ENCODE measurements around the gene PHPT1. TPM values are rescaled to one million over a fixed set of nuclear protein-coding genes. Genes with fewer than 3 reads are reported as not detected.
A peak's percentile ranks its signal among the peaks of the same experiment; 100 is the strongest.

PHPT1 gene
- total and polyA plus RNA-seq, 2 experiments from 2014 or later: 86.2 to 437 TPM

GRCh38 chr9:136847826-136848392, 1.3 kb upstream of the PHPT1 start:
- Histone ChIP-seq H3K27me3 (ENCODE audit: insufficient read depth) (peaks cover 13% of the 10 kb centered on the region), H4K20me1 (replicated peaks; ENCODE audit: insufficient read depth) (0 out of 2 replicates have a peak, but pooled peaks cover 3% of the 10 kb centered on the region), H3K36me3 (ENCODE audit: insufficient read depth) (no peaks in the 10 kb centered on the region; the same call in 1 of the 2 replicates), H3K4me3 (peak overlapping the region; percentile 88), H2AFZ (no peak overlapping the region), H3K79me2 (replicated peaks; ENCODE audit: insufficient read depth) (no peaks in the 10 kb centered on the region), H3K4me1 (ENCODE audit: insufficient read depth) (peaks cover 4% of the 10 kb centered on the region; the same call in 1 of the 2 replicates), H3K4me2 (peak overlapping the region; percentile 89), H3K9me2 (ENCODE audit: insufficient read depth) (no peaks in the 10 kb centered on the region), H3K27ac (ENCODE audit: low read depth) (no peak overlapping the region), H3F3A (replicated peaks; ENCODE audit: low read depth) (0 out of 2 replicates have a peak, but pooled peaks cover 5% of the 10 kb centered on the region)
- peak; percentile 86 for DNase-seq (ENCODE audit: low spot score)
- peaks cover 34% of the 10 kb centered on the region for H3K27me3 Mint-ChIP-seq (ENCODE audit: insufficient read depth, low read depth, poor library complexity)
- H3K4me3 Mint-ChIP-seq: peak overlapping the region; percentile 93
- H3K9me3 Mint-ChIP-seq: no peaks in the 10 kb centered on the region
- H3K27ac Mint-ChIP-seq: peak overlapping the region; percentile 88
- peaks cover 2% of the 10 kb centered on the region; the same call in 2 of the 3 replicates for H3K36me3 Mint-ChIP-seq (ENCODE audit: low read depth)
- peak; percentile 5 for ATAC-seq
- H3K4me1 Mint-ChIP-seq: peaks cover 4% of the 10 kb centered on the region; the same call in 1 of the 3 replicates
- TF ChIP-seq POLR2AphosphoS5 (IDR thresholded peaks at IDR 0.05; ENCODE audit: low read depth) (peak; percentile 57; the same call in 1 of the 2 replicates), EZH2phosphoT487 (IDR thresholded peaks at IDR 0.05; ENCODE audit: unreplicated experiment) (no peak)

GRCh38 chr9:136848393-136849037, 694 bp upstream of the PHPT1 start:
- Histone ChIP-seq H3K4me2 (peak overlapping the region; percentile 89), H3K4me3 (peak overlapping the region; percentile 88), H3K9me2 (ENCODE audit: insufficient read depth) (no peaks in the 10 kb centered on the region), H3K27me3 (ENCODE audit: insufficient read depth) (peaks cover 13% of the 10 kb centered on the region), H3K36me3 (ENCODE audit: insufficient read depth) (no peaks in the 10 kb centered on the region; the same call in 1 of the 2 replicates), H3K79me2 (replicated peaks; ENCODE audit: insufficient read depth) (no peaks in the 10 kb centered on the region), H3K4me1 (ENCODE audit: insufficient read depth) (peaks cover 1% of the 10 kb centered on the region; the same call in 1 of the 2 replicates), H3K27ac (ENCODE audit: low read depth) (peak overlapping the region; percentile 95; the same call in 1 of the 2 replicates), H3F3A (replicated peaks; ENCODE audit: low read depth) (0 out of 2 replicates have a peak, but pooled peaks cover 5% of the 10 kb centered on the region), H4K20me1 (replicated peaks; ENCODE audit: insufficient read depth) (0 out of 2 replicates have a peak, but pooled peaks cover 3% of the 10 kb centered on the region), H2AFZ (no peak overlapping the region)
- H3K36me3 Mint-ChIP-seq (ENCODE audit: low read depth): peaks cover 2% of the 10 kb centered on the region; the same call in 2 of the 3 replicates
- H3K27ac Mint-ChIP-seq: peak overlapping the region; percentile 96
- ATAC-seq (peak; percentile 8), DNase-seq (ENCODE audit: low spot score) (peak; percentile 75)
- peaks cover 2% of the 10 kb centered on the region; the same call in 1 of the 3 replicates for H3K4me1 Mint-ChIP-seq
- peaks cover 32% of the 10 kb centered on the region for H3K27me3 Mint-ChIP-seq (ENCODE audit: insufficient read depth, low read depth, poor library complexity)
- no peaks in the 10 kb centered on the region for H3K9me3 Mint-ChIP-seq
- peak overlapping the region; percentile 93 for H3K4me3 Mint-ChIP-seq
- no peak for TF ChIP-seq JUNB (IDR thresholded peaks at IDR 0.05; ENCODE audit: unreplicated experiment)

GRCh38 chr9:136849960-136850865, 1.0 kb downstream of the PHPT1 start:
- H3K79me2 ChIP-seq (replicated peaks; ENCODE audit: insufficient read depth): no peaks in the 10 kb centered on the region
- peak overlapping the region; percentile 86 for H3K4me2 ChIP-seq
- peak overlapping the region; percentile 62; the same call in 1 of the 2 replicates for H3K27ac Mint-ChIP-seq
- H3F3A ChIP-seq (replicated peaks; ENCODE audit: low read depth): 0 out of 2 replicates have a peak, but pooled peaks cover 5% of the 10 kb centered on the region
- peaks cover 26% of the 10 kb centered on the region for H3K27me3 Mint-ChIP-seq (ENCODE audit: insufficient read depth, low read depth, poor library complexity)
- DNase-seq (ENCODE audit: low spot score): no peak
- peaks cover 2% of the 10 kb centered on the region; the same call in 2 of the 3 replicates for H3K36me3 Mint-ChIP-seq (ENCODE audit: low read depth)
- H3K4me1 Mint-ChIP-seq: no peaks in the 10 kb centered on the region; the same call in 2 of the 3 replicates
- peak overlapping the region; percentile 93 for H3K4me3 Mint-ChIP-seq
- no peaks in the 10 kb centered on the region for H3K9me3 Mint-ChIP-seq
- no peak for ATAC-seq
- no peak overlapping the region for H2AFZ ChIP-seq
- H3K4me3 ChIP-seq: peak overlapping the region; percentile 88
- H3K36me3 ChIP-seq (ENCODE audit: insufficient read depth): no peaks in the 10 kb centered on the region; the same call in 1 of the 2 replicates
- no peak overlapping the region for H3K27ac ChIP-seq (ENCODE audit: low read depth)
- H3K27me3 ChIP-seq (ENCODE audit: insufficient read depth): peaks cover 10% of the 10 kb centered on the region
- H3K4me1 ChIP-seq (ENCODE audit: insufficient read depth): no peaks in the 10 kb centered on the region; the same call in 1 of the 2 replicates
- H4K20me1 ChIP-seq (replicated peaks; ENCODE audit: insufficient read depth): 0 out of 2 replicates have a peak, but pooled peaks cover 3% of the 10 kb centered on the region
- no peaks in the 10 kb centered on the region for H3K9me2 ChIP-seq (ENCODE audit: insufficient read depth)
- TF ChIP-seq EZH2phosphoT487 (IDR thresholded peaks at IDR 0.05; ENCODE audit: unreplicated experiment): no peak
- TF ChIP-seq ETS1 (IDR thresholded peaks at IDR 0.05): no peak
- TF ChIP-seq CTCF (conservative IDR thresholded peaks at IDR 0.05; ENCODE audit: low read depth in 2 of 2): no peak
- no peak for TF ChIP-seq EZH2 (IDR thresholded peaks at IDR 0.05; ENCODE audit: low read depth, unreplicated experiment)
- no peak for TF ChIP-seq CREB1 (CRISPR knock-in tag; IDR thresholded peaks at IDR 0.05; ENCODE audit: low read depth)

Data from GM23338 (cell line).